GM21528 (cell line): ENCODE data around the gene NLRP14.

Source experiments
- ATAC-seq: cut with Tn5 transposase; IDR thresholded peaks from one replicate; pipeline ENCODE4 v1.9.1; 2021; ENCODE audit warnings: mild to moderate bottlenecking, moderate library complexity; ENCODE audit not compliant: unreplicated experiment, low FRiP score

Gene NLRP14, protein sequence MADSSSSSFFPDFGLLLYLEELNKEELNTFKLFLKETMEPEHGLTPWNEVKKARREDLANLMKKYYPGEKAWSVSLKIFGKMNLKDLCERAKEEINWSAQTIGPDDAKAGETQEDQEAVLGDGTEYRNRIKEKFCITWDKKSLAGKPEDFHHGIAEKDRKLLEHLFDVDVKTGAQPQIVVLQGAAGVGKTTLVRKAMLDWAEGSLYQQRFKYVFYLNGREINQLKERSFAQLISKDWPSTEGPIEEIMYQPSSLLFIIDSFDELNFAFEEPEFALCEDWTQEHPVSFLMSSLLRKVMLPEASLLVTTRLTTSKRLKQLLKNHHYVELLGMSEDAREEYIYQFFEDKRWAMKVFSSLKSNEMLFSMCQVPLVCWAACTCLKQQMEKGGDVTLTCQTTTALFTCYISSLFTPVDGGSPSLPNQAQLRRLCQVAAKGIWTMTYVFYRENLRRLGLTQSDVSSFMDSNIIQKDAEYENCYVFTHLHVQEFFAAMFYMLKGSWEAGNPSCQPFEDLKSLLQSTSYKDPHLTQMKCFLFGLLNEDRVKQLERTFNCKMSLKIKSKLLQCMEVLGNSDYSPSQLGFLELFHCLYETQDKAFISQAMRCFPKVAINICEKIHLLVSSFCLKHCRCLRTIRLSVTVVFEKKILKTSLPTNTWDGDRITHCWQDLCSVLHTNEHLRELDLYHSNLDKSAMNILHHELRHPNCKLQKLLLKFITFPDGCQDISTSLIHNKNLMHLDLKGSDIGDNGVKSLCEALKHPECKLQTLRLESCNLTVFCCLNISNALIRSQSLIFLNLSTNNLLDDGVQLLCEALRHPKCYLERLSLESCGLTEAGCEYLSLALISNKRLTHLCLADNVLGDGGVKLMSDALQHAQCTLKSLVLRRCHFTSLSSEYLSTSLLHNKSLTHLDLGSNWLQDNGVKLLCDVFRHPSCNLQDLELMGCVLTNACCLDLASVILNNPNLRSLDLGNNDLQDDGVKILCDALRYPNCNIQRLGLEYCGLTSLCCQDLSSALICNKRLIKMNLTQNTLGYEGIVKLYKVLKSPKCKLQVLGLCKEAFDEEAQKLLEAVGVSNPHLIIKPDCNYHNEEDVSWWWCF

DNA sequence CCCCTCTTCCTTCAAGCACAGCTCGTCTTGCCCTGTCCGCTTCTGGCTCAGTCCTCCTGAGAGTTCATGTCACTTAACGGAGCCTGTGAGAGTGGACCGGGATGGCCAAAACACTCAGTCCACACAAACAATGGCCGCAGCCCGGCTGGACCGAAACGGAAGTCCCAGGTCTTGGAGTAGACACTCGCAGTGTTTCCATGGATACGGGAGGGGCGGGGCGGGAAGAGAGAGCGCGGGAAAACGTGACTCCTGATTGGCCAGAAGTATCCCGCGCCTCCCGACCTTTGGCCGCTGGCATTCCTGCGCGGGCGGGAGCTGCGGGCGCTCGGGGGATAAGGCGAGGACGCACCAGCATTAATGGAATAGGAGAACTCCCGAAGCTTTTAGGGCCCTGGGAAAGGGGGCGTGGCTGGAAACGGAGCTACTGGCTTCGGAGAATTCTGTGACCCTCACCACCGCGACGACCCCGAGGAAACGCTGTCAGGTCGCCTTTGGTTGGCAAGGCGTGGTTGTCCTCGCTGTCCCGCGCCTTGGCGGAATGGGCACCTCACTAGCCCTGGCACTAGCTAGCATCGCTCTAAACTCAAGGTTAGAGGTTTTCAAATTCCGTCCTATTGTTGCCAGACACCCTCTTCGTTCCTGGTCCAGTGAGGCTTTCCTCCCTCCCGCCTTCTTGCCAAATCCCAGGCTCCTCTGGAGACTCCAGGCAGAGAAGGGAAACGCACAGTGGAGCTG lies at the start of gene NLRP14, which contains the start of gene ZNF214:
NLRP14 (plus strand) TSS at position 297 of the 735 bp plus-strand sequence. CDS start 18,108 bp downstream, outside the sequence.
ZNF214 (minus strand) TSS at position 164 of the 735 bp plus-strand sequence. CDS start 17,511 bp downstream, outside the sequence.
- ATAC-seq, result no peak

DNA sequence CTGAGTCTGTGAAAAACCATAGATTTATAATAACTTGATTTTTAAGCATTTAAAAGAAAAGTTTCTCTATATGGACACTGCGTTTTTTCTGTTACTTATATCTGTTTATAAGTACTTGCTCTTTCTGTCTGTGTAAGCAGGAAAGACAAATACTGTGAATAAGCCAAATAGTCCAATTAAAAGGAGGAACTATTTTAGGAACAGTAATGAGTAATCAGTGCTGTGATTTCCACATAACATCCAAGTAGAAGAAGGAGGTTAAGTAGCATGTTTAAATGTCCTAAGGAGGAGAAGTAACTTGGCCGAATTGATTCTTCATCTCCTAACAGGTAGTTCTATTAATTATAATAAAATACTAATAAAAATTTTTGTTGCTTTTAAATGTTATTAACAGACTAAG lies 40.9 kb upstream of the NLRP14 start:
- no peak for ATAC-seq

DNA sequence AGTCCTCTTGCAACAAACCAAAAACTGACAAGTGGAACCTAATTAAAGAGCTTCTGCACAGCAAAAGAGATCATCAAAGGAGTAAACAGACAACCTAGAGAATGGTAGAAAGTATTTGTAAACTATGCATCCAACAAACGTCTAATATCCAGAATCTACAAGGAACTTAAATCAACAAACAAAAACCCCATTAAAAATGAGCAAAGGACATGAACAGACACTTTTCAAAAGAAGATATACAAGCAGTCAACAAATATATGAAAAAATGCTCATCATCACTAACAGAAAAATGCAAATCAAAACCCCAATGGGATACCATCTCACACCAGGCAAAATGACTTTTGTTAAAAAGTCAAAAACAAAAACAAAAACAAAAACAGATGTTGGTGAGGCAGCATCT lies 33.8 kb upstream of the NLRP14 start:
- ATAC-seq, result no peak

DNA sequence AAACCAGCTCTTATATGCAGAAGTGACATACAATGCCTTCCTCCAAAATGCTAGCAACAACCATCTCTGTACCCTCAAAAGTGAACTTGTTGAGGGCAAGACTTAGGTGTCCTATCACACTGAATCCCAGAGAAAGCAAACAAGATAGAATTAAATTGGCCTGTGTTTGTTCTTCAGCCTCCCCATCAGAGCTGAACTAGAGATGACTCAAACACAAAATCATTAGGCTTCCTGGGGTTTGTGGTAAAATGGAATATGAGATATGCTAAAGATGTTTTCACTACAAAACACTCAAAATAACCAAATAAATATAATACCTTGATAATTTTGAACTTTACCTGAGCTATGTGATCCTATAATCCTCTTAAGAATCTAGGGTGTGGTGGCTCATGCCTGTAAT lies 31.8 kb upstream of the NLRP14 start:
- ATAC-seq, result no peak

DNA sequence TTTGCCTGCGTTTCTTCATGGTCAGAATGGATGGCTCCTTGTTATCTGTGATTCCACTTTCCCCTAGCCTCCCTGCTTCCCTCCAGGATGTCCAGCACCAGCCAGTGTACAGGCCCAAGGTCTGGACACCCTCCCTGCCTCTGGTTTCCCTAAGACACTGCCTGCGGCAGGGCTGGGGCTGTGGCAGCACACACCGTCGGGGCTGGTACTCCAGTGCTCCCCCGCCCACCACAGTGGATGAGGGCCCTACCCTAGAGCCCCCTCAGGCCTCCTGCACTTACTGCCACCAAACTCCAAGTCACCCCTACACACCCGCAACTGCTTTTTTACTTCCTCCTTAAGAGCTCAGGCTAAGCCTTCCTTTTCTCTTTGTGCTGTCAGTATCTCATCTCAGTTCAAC lies 29.1 kb upstream of the NLRP14 start:
- ATAC-seq, result no peak

DNA sequence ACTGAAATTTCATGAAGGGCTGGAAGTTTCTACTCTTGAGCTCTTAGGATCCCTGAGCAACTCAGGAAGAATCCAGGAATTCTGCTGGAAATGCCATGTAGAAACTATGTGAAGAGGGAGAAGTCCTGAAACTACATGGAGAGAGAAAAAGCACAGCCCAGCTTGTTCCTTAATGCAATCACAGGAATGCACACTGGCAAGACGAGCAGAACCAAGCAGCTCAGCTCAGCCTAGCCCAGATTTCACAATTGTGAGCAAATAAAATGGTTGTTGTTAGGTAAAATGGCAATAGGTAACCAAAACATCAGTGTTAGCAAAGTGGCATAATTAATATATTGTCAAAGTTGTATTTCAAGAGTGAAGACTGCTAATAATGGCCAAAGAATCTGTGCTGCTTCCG lies 28.3 kb upstream of the NLRP14 start:
- ATAC-seq, result no peak

DNA sequence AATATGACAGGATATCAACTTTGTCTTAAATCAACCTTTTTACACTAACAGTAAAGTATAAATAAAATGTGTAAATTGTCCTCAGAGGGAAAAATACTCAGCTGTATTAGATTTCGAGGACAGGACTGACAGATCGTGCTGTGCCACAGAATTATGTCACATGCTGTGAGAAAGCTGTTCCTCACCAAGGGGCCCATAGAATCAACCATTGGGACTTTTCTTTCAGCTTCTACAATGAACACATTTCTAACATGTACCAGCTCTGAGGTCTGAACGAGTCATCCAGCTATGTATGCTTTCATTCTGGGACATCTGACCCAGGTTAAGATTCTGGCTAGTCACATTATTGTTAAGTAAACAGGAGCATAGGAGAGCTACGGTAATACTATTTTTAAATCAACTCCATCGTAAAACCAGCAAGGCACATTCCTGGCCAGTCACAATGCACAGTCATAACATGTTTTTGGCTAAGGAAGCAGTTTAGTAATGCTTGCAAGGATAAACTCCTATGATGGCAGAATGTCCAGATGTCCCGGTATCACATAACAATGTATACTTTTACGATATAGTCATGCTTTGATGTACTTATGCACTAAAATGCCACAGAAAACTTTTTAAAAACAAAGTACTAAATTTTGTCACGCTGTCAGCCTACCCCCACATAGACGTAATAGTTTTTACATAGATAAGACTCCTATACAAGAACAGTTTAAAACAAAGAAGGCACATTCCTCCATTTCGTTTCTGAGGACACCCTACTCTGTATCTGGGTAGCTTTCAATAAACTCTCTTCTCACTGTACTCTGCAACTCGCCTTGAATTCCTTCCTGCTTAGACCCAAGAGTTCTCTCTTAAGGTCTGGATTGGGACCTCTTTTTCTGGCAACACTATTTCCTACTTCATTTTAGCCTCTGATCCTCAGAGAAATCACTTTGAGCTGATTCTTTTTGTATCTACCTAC lies 27.5 kb upstream of the NLRP14 start:
- ATAC-seq, result no peak

DNA sequence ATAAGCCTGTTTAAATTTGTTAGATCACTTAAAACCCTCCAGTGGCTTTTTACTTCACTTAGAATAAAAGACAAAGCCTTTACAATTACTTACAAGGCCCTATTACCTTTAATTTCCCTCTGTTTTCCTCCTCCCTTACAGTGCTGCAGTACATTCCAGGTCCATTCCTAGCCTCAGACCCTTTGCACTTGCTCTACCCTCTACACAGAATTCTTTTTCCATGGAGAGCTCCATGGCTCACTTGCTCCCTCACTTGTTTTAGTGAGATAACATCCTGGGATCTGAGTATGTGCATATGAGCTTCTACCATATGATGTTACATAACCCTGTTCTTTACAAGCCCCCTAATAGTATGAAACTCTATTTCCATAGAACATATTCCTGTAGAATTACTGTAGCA lies 24.6 kb upstream of the NLRP14 start:
- ATAC-seq, result no peak

DNA sequence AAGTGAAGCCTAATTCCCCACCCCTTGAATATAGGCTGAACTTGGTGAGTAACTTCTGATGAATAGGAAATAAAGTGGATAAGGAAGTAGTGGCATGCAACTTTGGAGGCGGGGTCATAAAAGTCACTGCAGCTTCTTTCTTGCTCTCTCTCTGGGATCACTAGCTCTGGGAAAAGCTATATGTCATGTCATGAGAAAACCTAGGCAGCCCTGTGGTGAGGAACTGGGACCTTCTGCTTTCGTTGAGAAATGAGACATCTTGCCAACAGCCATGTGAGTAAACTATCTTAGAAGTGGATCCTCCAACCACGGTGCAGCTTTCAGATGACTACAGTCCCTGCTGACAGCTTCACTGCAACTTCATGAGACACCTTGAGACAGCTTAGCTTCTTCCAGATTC lies 15.8 kb upstream of the NLRP14 start:
- ATAC-seq, result no peak

DNA sequence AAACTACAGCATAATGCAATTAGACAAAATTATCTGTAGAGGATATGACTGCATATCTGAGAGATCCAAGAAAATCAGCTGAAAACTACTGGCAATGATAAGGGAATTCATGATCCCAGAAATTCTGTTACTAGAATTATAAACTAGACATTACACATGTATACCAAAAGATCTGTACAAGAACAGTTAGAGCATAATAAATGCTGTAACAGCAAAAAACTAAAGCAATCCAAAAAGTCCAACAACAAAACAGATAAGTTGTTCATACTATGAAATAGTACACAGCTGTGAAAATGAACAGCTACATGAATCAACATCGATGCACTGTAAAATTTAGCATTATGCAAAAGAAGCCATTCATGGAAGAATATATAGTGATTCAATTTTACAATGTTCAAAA lies 6.2 kb upstream of the NLRP14 start:
- ATAC-seq, result no peak

DNA sequence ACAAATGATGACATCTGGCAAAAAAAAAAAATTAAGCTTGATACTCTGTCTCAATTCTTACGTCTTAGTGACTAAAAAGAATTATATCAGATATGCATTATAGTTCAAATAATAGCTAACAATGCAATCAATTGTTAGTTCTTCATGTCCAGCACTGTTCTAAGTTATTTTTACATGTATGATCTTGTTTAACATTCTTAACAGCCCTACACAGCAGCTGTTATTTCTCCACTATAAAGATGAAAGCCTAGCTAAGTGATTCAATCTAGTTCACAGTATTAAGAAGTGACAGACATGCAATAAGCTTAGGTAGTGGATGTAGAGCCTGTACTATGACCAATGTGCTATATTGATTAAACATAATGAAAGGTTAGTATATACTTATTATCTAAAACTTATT lies 4.3 kb upstream of the NLRP14 start:
- ATAC-seq, result no peak

DNA sequence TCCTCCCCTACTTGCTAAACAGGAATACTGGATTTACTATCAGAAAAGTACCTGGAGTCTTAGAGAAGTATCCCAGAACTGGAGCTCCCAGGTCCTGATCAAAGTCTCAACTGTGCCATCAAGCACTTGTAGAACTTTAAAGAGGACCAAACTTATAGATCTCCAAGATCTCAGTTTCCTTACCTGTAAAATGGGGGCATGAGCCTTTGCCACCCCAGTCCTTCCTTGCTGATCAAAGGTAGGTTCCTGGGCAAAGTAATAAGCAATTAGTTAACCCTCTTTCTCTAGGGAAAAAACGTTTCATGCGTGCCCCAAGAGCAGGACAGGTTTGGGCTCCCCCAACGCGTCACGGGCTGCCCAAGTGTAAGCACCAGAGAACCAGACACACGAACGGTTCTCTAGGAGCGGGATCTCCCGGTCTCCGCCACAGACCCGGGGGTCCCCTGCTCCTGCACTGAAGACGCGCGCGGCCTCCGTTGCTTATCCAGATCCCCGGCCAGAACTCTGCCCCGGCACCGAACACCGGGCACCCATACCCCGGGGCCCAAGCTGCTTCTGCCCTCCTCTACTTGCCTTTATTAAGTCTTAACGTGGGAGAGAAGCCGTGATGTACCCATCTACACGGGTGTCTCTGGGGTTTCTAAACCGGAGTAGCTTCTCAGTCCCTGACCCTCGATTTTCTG lies 638 bp upstream of the NLRP14 start:
- ATAC-seq, result no peak

DNA sequence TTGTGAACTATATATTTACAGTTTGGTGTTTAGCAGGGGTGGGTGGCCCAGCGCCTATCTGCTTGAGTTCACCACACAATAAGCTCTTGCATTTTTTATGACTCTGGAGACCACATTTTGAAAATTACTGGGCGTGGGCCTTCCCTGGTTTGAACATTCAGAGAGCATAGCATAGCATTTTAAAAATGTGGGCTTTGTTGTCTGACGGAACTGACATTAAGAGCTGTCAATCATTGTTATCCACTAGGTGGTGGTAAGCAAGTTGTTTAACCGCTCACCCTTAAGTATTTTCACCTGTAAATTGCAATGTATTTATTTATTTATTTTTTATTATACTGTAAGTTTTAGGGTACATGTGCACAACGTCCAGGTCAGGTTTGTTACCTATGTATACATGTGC lies 1.0 kb downstream of the NLRP14 start:
- ATAC-seq, result no peak

DNA sequence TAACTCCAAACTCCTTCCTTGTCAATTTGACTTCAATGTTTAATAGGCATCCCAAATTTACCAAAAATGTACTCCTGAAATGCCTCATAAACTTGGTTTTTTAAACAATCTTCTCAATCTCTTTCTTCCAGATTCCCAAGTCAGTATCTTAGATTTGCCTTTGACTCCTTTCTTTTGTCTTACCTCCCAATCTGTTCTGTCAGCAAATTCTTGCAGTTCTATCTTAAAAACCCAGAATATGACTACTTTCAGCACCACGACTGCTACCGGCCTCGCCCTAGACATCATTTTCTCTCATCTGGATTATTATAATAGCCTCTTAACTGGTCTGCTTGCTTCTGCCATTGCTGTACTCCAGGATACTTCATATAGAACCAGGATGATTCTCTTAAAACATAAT lies 7.9 kb downstream of the NLRP14 start:
- no peak for ATAC-seq

DNA sequence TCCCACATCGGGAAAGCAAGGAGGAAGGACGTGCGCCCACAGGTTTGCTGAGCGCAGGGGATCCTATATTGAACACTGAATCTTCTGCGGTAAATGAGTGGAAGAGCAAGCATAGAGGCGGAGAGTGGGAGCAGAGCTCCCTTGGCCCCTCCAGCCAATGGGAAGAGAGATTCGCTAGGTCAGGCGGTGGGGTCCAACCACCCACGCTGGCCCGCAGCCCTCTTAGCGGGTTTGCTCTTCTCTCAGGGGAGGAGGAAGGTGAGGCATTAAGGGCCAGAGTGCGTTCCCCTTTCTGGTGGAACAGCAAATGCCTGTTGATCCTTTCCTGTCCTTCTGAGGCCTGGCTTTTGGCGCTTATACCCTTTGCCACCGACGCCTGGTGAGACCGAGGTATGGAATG lies 10.6 kb downstream of the NLRP14 start:
- no peak for ATAC-seq

DNA sequence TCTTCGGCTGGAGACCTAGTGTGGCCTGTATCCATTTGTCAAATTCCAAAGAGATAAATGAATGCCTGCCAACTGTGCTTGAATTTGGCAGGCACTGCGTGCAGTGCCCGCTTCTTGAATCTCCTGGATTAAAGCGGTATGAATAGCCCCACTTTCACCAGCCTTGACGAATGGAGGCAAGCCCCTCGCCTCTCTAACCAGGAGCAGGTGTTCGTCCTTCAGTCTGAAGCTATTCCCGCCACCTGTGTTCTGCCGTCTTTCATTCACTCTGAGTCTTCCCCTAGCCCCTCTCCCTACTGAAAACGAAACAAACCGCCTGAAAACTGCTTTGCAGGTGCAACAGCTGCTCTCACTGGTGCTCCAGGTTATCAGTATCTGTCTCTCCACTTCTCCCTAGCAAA lies 11.2 kb downstream of the NLRP14 start:
- ATAC-seq, result no peak

DNA sequence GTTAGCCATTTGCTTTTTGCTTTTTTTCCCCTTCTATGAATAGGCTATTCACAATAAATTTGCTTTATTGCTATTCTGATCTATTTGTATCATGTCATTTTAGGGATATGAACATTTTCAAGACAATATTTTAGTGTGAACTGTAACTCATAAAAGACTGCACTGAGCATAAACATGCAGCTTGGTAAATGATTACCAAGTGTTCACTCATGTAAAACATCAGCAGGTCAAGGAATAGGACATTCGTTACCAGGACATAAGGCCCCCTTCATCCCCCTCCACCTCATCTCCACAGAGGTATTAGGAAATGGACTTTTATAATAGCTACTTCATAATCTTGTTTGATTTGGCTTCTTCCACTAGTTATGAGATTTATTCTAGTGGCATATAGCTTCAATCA lies 12.4 kb downstream of the NLRP14 start:
- no peak for ATAC-seq

DNA sequence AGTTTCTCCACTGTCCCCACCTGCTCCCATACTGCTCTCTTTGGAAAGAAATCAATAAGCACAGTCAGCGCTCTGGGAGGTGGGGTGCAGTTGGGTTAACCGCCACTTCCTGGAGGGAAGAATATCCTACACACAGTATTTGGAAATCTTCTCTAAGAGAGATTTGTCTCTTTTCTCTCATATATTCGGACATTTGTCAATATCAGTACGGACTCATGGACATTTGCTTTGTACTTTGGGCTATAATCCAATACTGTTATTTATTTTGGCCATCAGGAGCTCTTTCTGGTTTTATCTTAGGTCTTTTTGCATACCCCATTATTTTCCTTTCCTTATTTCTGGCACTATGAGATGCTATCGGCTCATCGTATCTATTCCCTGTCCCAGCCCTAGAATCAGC lies 13.7 kb downstream of the NLRP14 start:
- no peak for ATAC-seq
